GM12878 (cell line): ENCODE measurements around the gene MASP1. TPM values are rescaled to one million over a fixed set of nuclear protein-coding genes. Genes with fewer than 3 reads are reported as not detected.

ENCODE experiments used
- HDAC2 ChIP-seq: fragments of 200-600 bp; sonication (generic); IDR thresholded peaks from 2 replicates; pipeline ENCODE4 v1.6.1; 2017
- MEF2B ChIP-seq: fragments of 450-650 bp; IDR thresholded peaks from 2 replicates; pipeline ENCODE4 v1.6.1; 2018; ENCODE audit warnings: mild to moderate bottlenecking, moderate library complexity; ENCODE audit not compliant: partially characterized antibody, poor library complexity, severe bottlenecking
- NR2C2 ChIP-seq: IDR thresholded peaks from 2 replicates; pipeline ENCODE4 v1.6.1; 2011; ENCODE audit warnings: borderline replicate concordance, low read depth; ENCODE audit not compliant: control insufficient read depth, insufficient read length
- RB1 ChIP-seq: fragments of 450-650 bp; formaldehyde crosslinking; IDR thresholded peaks from 2 replicates; pipeline ENCODE4 v1.6.1; 2017; ENCODE audit warnings: mild to moderate bottlenecking, borderline replicate concordance
- SREBF2 ChIP-seq: IDR thresholded peaks from 2 replicates; pipeline ENCODE4 v1.6.1; 2012; ENCODE audit warnings: mild to moderate bottlenecking, low read length
- STAT1 ChIP-seq: fragments of 450-650 bp; conservative IDR thresholded peaks from 2 replicates; pipeline ENCODE4 v1.6.1; 2014; ENCODE audit warnings: antibody characterized with exemption, mild to moderate bottlenecking
- SUZ12 ChIP-seq: fragments of 200-600 bp; sonication (generic); IDR thresholded peaks from one replicate; pipeline ENCODE4 v1.6.1; 2018; ENCODE audit warnings: antibody characterized with exemption, mild to moderate bottlenecking; ENCODE audit not compliant: unreplicated experiment
- TCF12 ChIP-seq: IDR thresholded peaks from 2 replicates; pipeline ENCODE4 v1.6.1; 2011; ENCODE audit warnings: low read depth, mild to moderate bottlenecking, low read length
- ZNF24 ChIP-seq: fragments of 450-650 bp; IDR thresholded peaks from 2 replicates; pipeline ENCODE4 v1.6.1; 2017; ENCODE audit warnings: antibody characterized with exemption, mild to moderate bottlenecking
- ZNF622 ChIP-seq: fragments of 450-650 bp; IDR thresholded peaks from 2 replicates; pipeline ENCODE4 v1.6.1; 2017; ENCODE audit warnings: mild to moderate bottlenecking, inconsistent platforms
- polyA plus RNA-seq, 11 experiments: library from polyadenylated mRNA; depleted of rRNA in 4 of 11; unstranded in 6 of 11; stranded (reverse) in 5 of 11; fragments of >200 nt; fragmentation: Nextera tagmentation in 4 of 11; fragmentation: Illumina TruSeq in 1 of 11; extraction: Ambion mirVana in 4 of 11; extraction: Trizol in 1 of 11; gene quantifications; 1 replicate in 1 of 11; 2 replicates in 10 of 11; pipeline versions ENCODE4 v1.2.1 to v1.2.3, GENCODE V29; 2011 to 2016; ENCODE audit warnings: inconsistent platforms in 2 of 11, missing spikeins in 2 of 11, low read depth in 1 of 11
- total RNA-seq, 4 experiments: library from RNA; depleted of rRNA in 3 of 4; stranded (reverse); fragments of >200 nt in 3 of 4; fragmentation: Illumina TruSeq in 1 of 4; extraction: Trizol in 1 of 4; gene quantifications; 2 replicates each; pipeline versions ENCODE4 v1.2.1 to v1.2.3, GENCODE V29; 2013 to 2021
- TF ChIP-seq, protein P1 (sequence below): IDR thresholded peaks from 2 replicates; pipeline ENCODE4 v1.6.1; 2011; ENCODE audit warnings: low read depth, low read length, improper control_type of control experiment, borderline replicate concordance
- TF ChIP-seq, protein P2 (sequence below): IDR thresholded peaks from 2 replicates; pipeline ENCODE4 v1.6.1; 2011; ENCODE audit warnings: borderline replicate concordance, low read depth, mild to moderate bottlenecking, moderate library complexity, low read length; ENCODE audit not compliant: insufficient read depth, poor library complexity, severe bottlenecking
- TF ChIP-seq, protein P3 (sequence below): fragments of 450-650 bp; IDR thresholded peaks from 2 replicates; pipeline ENCODE4 v1.6.1; 2018; ENCODE audit warnings: mild to moderate bottlenecking, low read depth, moderate library complexity; ENCODE audit not compliant: partially characterized antibody

Gene MASP1
- total and polyA plus RNA-seq, 10 of the 15 experiments (the other 5 are each of a cell fraction or from before 2014, with no cell fraction given) = 0.05 TPM; not detected in 9

DNA sequence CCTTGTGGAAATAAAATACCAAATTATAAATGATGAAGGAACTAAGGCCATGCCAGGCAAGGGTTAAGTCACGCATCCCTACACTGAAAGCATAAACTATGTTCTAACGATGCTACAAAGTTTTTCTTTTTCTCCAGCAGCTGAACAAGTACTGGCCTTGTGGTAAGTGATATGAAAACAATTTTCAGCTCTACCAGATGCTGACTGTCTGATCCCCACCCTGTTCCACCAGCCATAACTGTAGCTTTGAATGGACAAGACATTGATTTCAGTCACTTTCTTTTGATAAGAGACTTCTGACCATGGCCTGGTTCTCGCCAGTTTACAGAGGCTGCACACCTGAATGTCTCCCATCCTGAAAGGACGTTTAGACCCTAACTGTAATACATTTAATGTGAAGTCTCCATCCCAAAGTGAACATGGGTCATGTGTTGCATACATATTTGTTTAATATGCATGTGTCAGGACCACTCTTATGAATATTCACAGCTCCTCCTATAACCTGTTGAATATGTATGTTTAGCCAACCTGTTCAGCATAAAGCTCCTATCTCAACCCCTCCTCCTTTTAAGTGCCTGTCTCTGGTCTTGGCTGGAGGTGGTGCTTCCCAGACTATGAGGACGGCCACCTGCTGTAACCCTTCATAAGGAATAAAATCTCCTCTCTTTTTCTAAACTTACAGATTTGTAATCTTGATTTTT lies 33.4 kb downstream of the MASP1 start (continued):
- TF ChIP-seq SREBF2 = no peak
- TF ChIP-seq, protein P1, sequence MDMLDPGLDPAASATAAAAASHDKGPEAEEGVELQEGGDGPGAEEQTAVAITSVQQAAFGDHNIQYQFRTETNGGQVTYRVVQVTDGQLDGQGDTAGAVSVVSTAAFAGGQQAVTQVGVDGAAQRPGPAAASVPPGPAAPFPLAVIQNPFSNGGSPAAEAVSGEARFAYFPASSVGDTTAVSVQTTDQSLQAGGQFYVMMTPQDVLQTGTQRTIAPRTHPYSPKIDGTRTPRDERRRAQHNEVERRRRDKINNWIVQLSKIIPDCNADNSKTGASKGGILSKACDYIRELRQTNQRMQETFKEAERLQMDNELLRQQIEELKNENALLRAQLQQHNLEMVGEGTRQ = no peak
- TF ChIP-seq TCF12 = no peak
- no peak for TF ChIP-seq STAT1
- TF ChIP-seq ZNF622 = no peak
- no peak for TF ChIP-seq HDAC2
- no peak for TF ChIP-seq NR2C2
- TF ChIP-seq, protein P2, sequence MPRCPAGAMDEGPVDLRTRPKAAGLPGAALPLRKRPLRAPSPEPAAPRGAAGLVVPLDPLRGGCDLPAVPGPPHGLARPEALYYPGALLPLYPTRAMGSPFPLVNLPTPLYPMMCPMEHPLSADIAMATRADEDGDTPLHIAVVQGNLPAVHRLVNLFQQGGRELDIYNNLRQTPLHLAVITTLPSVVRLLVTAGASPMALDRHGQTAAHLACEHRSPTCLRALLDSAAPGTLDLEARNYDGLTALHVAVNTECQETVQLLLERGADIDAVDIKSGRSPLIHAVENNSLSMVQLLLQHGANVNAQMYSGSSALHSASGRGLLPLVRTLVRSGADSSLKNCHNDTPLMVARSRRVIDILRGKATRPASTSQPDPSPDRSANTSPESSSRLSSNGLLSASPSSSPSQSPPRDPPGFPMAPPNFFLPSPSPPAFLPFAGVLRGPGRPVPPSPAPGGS = no peak
- TF ChIP-seq MEF2B = no peak
- TF ChIP-seq ZNF24 = no peak
- TF ChIP-seq SUZ12 = no peak
- TF ChIP-seq, protein P3, sequence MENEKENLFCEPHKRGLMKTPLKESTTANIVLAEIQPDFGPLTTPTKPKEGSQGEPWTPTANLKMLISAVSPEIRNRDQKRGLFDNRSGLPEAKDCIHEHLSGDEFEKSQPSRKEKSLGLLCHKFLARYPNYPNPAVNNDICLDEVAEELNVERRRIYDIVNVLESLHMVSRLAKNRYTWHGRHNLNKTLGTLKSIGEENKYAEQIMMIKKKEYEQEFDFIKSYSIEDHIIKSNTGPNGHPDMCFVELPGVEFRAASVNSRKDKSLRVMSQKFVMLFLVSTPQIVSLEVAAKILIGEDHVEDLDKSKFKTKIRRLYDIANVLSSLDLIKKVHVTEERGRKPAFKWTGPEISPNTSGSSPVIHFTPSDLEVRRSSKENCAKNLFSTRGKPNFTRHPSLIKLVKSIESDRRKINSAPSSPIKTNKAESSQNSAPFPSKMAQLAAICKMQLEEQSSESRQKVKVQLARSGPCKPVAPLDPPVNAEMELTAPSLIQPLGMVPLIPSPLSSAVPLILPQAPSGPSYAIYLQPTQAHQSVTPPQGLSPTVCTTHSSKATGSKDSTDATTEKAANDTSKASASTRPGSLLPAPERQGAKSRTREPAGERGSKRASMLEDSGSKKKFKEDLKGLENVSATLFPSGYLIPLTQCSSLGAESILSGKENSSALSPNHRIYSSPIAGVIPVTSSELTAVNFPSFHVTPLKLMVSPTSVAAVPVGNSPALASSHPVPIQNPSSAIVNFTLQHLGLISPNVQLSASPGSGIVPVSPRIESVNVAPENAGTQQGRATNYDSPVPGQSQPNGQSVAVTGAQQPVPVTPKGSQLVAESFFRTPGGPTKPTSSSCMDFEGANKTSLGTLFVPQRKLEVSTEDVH = no peak
- TF ChIP-seq RB1 = no peak
